GM21515 (cell line): ENCODE data around the gene MED1.
"Not testable (repeated sequence)": the region's sequence is repeated elsewhere in the genome, so short reads cannot be mapped to it uniquely, and the experiment has no call there.

Experiments
- ATAC-seq: cut with Tn5 transposase; IDR thresholded peaks from one replicate; pipeline ENCODE4 v1.9.1; 2021; ENCODE audit not compliant: unreplicated experiment

The MED1 gene, protein sequence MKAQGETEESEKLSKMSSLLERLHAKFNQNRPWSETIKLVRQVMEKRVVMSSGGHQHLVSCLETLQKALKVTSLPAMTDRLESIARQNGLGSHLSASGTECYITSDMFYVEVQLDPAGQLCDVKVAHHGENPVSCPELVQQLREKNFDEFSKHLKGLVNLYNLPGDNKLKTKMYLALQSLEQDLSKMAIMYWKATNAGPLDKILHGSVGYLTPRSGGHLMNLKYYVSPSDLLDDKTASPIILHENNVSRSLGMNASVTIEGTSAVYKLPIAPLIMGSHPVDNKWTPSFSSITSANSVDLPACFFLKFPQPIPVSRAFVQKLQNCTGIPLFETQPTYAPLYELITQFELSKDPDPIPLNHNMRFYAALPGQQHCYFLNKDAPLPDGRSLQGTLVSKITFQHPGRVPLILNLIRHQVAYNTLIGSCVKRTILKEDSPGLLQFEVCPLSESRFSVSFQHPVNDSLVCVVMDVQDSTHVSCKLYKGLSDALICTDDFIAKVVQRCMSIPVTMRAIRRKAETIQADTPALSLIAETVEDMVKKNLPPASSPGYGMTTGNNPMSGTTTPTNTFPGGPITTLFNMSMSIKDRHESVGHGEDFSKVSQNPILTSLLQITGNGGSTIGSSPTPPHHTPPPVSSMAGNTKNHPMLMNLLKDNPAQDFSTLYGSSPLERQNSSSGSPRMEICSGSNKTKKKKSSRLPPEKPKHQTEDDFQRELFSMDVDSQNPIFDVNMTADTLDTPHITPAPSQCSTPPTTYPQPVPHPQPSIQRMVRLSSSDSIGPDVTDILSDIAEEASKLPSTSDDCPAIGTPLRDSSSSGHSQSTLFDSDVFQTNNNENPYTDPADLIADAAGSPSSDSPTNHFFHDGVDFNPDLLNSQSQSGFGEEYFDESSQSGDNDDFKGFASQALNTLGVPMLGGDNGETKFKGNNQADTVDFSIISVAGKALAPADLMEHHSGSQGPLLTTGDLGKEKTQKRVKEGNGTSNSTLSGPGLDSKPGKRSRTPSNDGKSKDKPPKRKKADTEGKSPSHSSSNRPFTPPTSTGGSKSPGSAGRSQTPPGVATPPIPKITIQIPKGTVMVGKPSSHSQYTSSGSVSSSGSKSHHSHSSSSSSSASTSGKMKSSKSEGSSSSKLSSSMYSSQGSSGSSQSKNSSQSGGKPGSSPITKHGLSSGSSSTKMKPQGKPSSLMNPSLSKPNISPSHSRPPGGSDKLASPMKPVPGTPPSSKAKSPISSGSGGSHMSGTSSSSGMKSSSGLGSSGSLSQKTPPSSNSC (N-terminal part only)

DNA sequence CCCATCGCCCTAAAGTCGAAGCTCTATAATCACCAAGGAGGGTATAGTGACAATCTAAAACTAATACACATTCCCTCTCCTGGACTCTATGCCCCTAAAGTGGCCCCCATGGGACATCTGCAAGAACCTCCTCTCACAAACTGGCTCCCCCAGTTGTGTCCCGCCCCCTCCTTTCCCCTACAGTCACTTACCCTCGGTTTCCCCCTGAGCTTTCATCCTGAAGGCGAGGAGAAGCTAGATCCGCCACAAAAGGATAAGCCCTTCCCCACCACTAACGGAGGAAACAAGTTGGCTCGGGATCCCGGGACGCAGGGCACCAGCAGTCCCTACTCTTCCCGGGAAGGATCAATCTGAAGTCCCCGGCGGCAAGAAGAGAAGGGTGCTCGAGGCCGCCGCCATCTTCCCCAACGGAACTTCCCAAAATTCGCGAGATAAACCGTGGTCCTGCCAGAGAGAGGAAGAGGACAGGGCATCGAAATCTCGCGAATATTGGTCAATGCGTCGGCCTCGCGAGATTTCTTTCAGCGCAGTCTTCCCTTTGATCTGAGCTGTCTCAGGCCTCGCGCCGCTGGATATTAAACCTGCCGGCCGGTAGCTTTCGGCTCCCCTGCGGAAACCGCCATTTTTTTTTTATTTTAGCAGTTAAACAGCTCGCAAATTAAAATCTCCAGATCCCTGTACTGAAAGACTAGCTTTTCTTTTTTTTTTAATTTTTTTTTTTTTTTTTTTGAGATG lies at the start of gene MED1:
TSS of gene MED1 (minus strand) at position 417 of the 735 bp plus-strand sequence. CDS start at position 216, 201 bp downstream.
- peak; percentile 77 for ATAC-seq

DNA sequence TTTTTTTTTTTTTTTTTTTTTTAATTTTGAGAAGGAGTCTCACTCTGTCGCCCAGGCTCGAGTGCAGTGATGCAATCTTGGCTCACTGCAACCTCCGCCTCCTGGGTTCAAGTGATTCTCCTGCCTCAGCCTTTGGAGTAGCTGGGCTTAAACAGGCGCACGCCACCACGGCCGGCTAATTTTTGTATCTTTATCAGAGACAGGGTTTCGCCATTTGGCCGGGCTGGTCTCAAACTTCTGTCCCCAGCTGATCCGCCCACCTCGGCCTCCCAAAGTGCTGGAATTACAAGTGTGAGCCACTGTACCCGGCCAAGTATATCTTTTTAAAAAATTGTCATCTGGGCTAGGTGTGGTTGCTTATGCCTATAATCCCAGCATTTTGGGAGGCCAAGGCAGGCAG lies 45.9 kb upstream of the MED1 start:
- ATAC-seq: not testable (repeated sequence)

DNA sequence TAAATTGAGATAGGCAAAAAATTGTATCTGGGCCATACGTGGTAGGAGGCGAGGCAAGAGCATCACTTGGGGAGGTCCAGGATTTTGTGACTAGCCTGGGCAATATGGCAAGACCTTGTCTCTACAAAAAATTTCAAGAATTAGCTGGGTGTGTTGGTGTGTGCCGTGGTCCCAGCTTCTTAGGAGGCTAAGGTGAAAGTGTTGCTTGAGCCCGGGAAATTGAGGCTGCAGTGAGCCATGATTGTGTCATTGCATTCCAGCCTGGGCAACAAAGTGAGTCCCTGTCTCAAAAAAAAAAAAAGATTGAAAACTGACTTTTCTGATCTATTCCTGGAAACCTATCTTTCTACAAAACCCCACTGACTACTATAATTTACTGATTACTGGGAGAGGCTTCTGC lies 36.9 kb upstream of the MED1 start:
- ATAC-seq: no peak

DNA sequence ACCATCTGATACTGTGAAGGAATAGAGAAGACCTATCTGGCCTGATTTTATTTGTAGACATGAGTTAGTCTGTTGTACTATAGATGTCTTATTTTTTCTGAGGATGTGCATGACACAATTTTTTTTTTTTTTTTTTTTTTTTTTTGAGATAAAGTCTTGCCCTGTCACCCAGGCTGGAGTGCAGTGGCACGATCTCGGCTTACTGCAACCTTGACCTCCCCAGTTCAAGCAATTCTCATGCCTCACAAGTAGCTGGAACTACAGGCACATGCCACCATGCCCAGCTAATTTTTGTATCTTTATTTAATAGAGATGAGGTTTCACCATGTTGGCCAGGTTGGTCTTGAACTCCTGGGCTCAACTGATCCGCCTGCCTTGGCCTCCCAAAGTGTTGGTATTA lies 36.4 kb upstream of the MED1 start:
- not testable (repeated sequence) for ATAC-seq

DNA sequence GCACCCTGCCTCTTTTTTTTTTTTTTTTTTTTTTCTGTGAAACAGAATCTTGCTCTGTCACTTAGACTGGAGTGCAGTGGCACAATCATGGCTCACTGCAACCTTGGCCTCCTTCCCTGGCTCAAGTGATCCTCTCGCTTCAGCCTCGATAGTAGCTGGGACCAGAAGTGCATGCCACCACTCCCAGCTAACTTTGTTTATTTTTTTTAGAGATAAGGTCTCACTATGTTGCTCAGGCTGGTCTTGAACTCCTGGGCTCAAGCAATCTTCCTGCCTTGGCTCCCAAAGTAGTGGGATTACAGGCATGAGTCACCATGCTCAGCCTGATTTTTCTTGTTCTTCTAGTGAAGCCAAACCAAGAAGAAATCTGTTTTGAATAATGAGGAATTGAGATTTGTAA lies 35.2 kb upstream of the MED1 start:
- ATAC-seq: no peak

DNA sequence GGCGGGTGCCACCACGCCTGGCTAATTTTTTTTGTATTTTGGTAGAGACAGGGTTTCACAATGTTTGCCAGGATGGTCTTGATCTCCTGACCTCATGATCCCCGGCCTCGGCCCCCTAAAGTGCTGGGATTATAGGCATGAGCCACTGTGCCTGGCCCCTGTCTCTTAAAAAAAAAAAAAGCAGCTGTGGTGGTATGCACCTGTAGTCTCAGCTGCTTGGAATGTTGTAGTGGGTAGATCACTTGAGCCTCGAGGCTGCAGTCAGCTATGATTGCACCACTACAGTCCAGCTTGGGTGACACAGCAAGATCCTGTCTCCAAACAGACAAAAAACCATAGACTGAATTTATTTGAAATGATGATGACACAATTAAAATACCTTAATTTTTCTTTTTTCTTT lies 34.5 kb upstream of the MED1 start:
- ATAC-seq: no peak

DNA sequence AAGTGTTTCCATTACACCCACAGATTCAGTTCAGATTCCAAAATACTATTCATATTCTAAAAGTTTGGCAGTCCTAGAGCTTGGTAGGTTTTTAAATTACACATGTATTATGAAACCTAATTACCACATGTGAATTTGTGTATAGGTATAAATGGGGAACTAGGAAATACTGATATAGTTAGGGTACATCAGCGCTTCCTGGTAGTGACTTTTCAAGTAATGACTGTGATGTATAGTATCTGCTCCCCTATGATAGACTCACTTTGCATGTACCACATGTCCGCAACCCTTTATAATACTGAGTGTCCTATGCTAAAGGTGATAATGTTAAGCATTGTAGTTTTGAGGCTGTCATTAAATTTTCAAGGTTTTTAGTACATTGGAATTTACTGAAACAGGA lies 33.1 kb upstream of the MED1 start:
- ATAC-seq: no peak

DNA sequence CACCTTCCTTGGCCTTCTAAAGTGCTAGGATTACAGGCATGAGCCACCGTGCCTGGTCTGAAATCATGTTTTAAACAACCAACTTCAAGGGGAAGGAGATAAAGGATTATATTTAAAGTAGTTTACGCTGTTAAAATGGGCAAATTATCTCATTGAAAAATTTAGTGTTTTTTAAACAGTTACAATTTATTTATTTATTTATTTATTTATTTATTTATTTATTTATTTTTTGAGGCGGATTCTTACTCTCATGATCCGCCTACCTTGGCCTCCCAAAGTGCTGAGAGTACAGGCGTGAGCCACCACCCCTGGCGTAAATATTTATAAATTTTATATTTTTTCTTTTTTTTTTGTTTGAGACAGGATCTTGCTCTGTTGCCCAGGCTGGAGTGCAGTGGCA lies 32.4 kb upstream of the MED1 start:
- ATAC-seq: no peak

DNA sequence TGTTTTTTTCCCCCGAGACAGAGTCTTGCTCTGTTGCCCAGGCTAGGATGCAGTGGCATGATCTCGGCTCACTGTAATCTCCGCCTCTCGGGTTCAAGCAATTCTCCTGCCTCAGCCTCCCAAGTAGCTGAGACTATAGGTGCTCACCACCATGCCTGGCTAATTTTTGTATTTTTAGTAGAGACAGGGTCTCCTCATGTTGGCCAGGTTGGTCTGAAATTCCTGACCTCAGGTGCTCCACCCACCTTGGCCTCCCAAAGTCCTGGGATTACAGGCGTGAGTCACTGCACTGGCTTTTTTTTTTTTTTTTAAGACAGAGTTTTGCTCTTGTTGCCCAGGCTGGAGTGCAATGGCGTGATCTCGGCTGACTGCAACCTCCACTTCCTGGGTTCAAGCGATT lies 28.6 kb upstream of the MED1 start:
- ATAC-seq: not testable (repeated sequence)

DNA sequence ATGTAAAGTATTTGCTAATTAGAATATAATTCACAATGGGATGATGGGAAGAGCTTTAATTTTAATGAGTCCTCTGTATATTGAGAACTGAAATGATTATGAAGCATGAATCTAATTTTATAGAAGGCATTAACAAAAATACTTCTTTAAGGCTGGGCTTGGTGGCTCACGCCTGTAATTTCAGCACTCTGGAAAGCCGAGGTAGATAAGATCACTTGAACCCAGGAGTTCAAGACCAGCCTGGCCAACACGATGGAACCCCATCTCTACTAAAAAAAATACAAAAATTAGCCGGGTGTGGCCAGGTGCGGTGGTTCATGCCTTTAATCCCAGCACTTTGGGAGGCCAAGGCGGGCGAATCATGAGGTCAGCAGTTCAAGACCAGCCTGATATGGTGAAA lies 22.2 kb upstream of the MED1 start:
- ATAC-seq: no peak

DNA sequence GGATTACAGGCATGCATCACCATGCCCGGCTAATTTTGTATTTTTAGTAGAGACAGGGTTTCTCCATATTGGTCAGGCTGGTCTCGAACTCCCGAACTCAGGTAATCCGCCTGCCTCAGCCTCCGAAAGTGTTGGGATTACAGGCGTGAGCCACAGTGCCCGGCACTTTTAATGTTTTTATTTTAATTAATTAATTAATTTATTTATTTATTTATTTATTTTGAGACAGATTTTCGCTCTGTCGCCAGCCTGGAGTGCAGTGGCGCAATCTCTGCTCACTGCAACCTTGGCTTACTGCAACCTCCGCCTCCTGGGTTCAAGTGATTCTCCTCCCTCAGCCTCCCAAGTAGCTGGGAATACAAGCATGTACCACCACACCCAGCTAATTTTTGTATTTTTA lies 17.5 kb upstream of the MED1 start:
- not testable (repeated sequence) for ATAC-seq

DNA sequence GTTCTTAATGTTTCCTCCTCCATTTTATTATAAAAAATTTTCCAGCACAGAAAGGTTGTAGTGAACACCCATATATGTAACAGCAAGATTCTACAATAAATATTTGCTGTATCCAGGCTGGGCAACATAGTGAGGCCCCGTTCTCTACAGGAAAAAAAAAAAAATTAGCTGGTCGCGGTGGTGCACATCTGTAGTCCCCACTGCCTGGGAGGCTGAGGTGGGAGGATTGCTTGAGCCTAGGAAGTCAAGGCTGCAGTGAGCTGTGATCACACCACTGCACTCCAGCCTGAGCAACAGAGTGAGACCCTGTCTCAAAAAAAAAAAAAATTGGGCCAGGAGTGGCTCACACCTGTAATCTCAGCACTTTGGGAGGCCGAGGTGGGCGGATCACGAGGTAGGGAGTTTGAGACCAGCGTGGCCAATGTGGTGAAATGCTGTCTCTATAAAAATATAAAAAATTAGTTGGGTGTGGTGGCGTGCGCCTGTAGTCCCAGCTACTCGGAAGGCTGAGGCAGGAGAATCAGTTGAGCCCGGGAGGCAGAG lies 13.6 kb upstream of the MED1 start:
- ATAC-seq: not testable (repeated sequence)

DNA sequence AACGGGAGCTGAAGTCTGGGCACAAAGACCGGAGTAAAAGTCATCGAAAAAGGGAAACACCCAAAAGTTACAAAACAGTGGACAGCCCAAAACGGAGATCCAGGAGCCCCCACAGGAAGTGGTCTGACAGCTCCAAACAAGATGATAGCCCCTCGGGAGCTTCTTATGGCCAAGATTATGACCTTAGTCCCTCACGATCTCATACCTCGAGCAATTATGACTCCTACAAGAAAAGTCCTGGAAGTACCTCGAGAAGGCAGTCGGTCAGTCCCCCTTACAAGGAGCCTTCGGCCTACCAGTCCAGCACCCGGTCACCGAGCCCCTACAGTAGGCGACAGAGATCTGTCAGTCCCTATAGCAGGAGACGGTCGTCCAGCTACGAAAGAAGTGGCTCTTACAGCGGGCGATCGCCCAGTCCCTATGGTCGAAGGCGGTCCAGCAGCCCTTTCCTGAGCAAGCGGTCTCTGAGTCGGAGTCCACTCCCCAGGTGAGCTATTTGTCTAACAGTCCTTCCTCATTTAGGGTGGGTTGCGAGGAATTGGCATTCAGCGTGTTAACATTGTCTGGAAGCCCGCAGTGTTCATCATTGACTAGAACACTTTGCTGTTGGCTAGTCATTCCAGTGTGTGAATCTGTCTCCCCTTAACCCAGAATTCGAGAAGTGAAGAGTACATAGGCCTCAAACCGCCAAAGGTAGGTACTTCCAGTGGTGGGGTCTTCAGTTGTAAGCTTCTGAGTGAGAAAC lies 11.7 kb upstream of the MED1 start:
- no peak for ATAC-seq

DNA sequence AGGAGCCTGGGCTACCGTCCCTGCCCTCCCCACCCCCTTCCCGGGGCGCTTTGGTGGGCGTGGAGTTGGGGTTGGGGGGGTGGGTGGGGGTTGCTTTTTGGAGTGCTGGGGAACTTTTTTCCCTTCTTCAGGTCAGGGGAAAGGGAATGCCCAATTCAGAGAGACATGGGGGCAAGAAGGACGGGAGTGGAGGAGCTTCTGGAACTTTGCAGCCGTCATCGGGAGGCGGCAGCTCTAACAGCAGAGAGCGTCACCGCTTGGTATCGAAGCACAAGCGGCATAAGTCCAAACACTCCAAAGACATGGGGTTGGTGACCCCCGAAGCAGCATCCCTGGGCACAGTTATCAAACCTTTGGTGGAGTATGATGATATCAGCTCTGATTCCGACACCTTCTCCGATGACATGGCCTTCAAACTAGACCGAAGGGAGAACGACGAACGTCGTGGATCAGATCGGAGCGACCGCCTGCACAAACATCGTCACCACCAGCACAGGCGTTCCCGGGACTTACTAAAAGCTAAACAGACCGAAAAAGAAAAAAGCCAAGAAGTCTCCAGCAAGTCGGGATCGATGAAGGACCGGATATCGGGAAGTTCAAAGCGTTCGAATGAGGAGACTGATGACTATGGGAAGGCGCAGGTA lies 11.0 kb upstream of the MED1 start:
- ATAC-seq: peak; percentile 5

DNA sequence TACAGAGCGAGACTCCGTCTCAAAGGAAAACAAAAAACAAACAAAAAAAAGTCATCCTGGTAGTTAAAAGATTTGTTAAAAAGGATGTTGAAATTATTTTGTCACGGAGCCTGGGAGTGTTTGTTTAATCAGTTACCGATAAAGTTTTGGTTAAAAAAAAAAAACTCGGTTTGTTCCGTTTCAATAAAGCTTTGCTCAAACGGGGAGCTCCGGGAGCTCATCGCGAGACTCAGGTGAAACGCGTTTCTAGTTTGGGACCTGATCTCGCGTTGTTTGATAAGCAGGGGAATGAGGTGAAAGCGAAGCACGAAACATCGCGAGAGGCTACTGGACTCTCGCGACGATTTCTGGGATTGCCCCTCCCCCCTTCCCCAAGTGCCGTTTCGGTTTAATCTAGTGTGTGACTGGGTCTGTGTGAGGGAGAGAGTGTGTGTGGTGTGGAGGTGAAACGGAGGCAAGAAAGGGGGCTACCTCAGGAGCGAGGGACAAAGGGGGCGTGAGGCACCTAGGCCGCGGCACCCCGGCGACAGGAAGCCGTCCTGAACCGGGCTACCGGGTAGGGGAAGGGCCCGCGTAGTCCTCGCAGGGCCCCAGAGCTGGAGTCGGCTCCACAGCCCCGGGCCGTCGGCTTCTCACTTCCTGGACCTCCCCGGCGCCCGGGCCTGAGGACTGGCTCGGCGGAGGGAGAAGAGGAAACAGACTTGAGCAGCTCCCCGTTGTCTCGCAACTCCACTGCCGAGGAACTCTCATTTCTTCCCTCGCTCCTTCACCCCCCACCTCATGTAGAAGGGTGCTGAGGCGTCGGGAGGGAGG lies 10.3 kb upstream of the MED1 start, which contains the start of gene CDK12:
TSS of gene CDK12 (plus strand) at position 374 of the 813 bp plus-strand sequence. CDS start 586 bp downstream, outside the sequence.
- peak; percentile 70 for ATAC-seq

DNA sequence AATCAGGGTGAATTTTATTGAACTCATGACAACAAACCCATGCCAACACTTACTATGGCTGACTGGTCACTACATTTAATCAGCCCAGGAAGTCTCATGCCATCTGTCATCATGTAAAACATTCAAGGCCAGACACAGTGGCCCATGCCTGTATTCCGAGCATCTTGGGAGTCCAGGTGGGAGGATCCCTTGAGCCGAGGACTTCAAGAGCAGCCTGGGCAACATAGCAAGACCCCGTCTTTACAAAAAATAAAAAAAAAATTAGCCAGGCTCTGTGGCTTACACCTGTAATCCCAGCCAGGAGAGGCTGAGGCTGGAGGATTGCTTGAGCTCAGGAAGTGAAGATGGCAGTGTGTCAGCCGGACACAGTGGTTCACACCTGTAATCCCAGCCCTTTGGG lies 4.9 kb upstream of the MED1 start:
- no peak for ATAC-seq

DNA sequence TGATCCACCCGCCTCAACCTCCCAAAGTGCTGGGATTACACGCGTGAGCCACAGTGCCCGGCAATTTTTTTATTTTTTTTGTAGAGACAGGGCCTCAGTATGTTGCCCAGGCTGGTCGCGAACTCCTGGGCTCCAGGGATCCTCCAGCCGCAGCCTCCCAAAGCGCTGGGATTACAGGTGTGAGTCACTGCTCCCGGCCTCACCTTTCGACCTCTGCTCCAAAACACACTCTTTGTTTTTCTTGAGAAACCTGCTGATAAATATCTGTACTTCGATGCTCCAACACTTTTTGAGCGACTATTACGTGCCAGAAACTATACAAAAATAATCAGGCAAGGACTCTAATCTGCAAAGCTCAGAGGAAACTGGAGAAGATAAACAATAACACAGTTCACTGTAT lies 1.0 kb downstream of the MED1 start:
- no peak for ATAC-seq

DNA sequence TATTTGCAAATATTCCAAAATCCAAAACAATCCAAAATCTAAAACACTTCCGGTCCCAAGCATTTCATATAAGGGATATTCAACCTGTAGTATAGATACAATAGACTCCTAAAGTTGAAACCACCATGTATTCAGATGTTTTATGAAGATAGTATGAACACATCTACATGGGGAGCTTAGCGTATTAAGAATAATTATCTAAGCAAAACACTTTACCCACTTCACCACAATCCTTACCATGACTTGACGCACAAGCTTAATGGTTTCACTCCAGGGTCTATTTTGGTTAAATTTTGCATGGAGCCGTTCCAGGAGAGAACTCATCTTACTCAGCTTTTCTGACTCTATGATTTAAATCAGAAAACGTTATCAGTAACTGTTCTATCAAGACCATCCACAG lies 3.5 kb downstream of the MED1 start:
- no peak for ATAC-seq
